HG03175 (cell line): Measurements from ENCODE around the gene RBFOX2.

Experiments used
- ATAC-seq: cut with Tn5 transposase; IDR thresholded peaks from one replicate; pipeline ENCODE4 v1.9.1; 2021; ENCODE audit warnings: mild to moderate bottlenecking, moderate library complexity; ENCODE audit not compliant: unreplicated experiment

RBFOX2 gene

GRCh38 chr22:35947794-35948425, 80.7 kb downstream of the RBFOX2 start:
- no peak for ATAC-seq

GRCh38 chr22:35944458-35944857, 84.2 kb downstream of the RBFOX2 start:
- ATAC-seq, result no peak

- no peak for ATAC-seq
These were observed 88.5 kb downstream of the RBFOX2 start for GRCh38 chr22:35940166-35940565.

- ATAC-seq, result no peak
These were observed 90.4 kb downstream of the RBFOX2 start for GRCh38 chr22:35938226-35938625.

GRCh38 chr22:35930933-35931332, 97.7 kb downstream of the RBFOX2 start:
- ATAC-seq, result no peak

- ATAC-seq, result no peak
These were observed 100.3 kb downstream of the RBFOX2 start for GRCh38 chr22:35928285-35928798.

GRCh38 chr22:35923026-35923425, 105.6 kb downstream of the RBFOX2 start:
- no peak for ATAC-seq

- ATAC-seq, result no peak
These were observed 106.8 kb downstream of the RBFOX2 start for GRCh38 chr22:35921777-35922176.

GRCh38 chr22:35921044-35921443, 107.6 kb downstream of the RBFOX2 start:
- no peak for ATAC-seq

GRCh38 chr22:35919002-35919542, 109.6 kb downstream of the RBFOX2 start:
- no peak for ATAC-seq

GRCh38 chr22:35918456-35918855, 110.2 kb downstream of the RBFOX2 start:
- no peak for ATAC-seq

GRCh38 chr22:35917651-35918050, 111.0 kb downstream of the RBFOX2 start:
- ATAC-seq, result no peak

- no peak for ATAC-seq
These were observed 113.1 kb downstream of the RBFOX2 start for GRCh38 chr22:35915477-35916013.

- no peak for ATAC-seq
These were observed 113.8 kb downstream of the RBFOX2 start for GRCh38 chr22:35914665-35915476.

- ATAC-seq, result no peak
These were observed 114.3 kb downstream of the RBFOX2 start for GRCh38 chr22:35914357-35914664.

- no peak for ATAC-seq
These were observed 114.7 kb downstream of the RBFOX2 start for GRCh38 chr22:35913925-35914324.

GRCh38 chr22:35912658-35913057, 116.0 kb downstream of the RBFOX2 start:
- no peak for ATAC-seq

GRCh38 chr22:35911877-35912276, 116.7 kb downstream of the RBFOX2 start:
- ATAC-seq, result no peak

- ATAC-seq, result no peak
These were observed 117.7 kb downstream of the RBFOX2 start for GRCh38 chr22:35910926-35911325.

GRCh38 chr22:35910003-35910769, 118.4 kb downstream of the RBFOX2 start:
- ATAC-seq, result no peak

GRCh38 chr22:35905894-35906293, 122.7 kb downstream of the RBFOX2 start:
- ATAC-seq, result no peak
